NCI-H2227 (cell line): Measurements from ENCODE around the gene TBC1D30.

ENCODE experiments used
- DNase-seq: peaks from one replicate; lab custom pipeline; 2025; ENCODE audit not compliant: unreplicated experiment; lab: John Stamatoyannopoulos, UW

TBC1D30 gene

GRCh38 chr12:64802180-64802775, 22.2 kb upstream of the TBC1D30 start:
- DNase-seq, result peak; percentile 69

GRCh38 chr12:64806173-64806572, 18.3 kb upstream of the TBC1D30 start:
- no peak for DNase-seq

- no peak for DNase-seq
Observed at GRCh38 chr12:64806593-64807460, 17.6 kb upstream of the TBC1D30 start.

- no peak for DNase-seq
Observed at GRCh38 chr12:64808110-64808509, 16.3 kb upstream of the TBC1D30 start.

GRCh38 chr12:64810831-64811230, 13.6 kb upstream of the TBC1D30 start:
- no peak for DNase-seq

- DNase-seq, result no peak
Observed at GRCh38 chr12:64813723-64814122, 10.7 kb upstream of the TBC1D30 start.

GRCh38 chr12:64814432-64814831, 10.0 kb upstream of the TBC1D30 start:
- no peak for DNase-seq

GRCh38 chr12:64819816-64820402, 4.5 kb upstream of the TBC1D30 start:
- DNase-seq, result no peak

GRCh38 chr12:64820593-64820992, 3.9 kb upstream of the TBC1D30 start:
- DNase-seq, result no peak

- no peak for DNase-seq
Observed at GRCh38 chr12:64821116-64821630, 3.3 kb upstream of the TBC1D30 start.

- DNase-seq, result no peak
Observed at GRCh38 chr12:64824130-64824499, 332 bp upstream of the TBC1D30 start.

- peak; percentile 66 for DNase-seq
Observed at GRCh38 chr12:64825143-64826021, 935 bp downstream of the TBC1D30 start.

GRCh38 chr12:64826234-64826633, 1.8 kb downstream of the TBC1D30 start:
- DNase-seq, result peak; percentile 68

GRCh38 chr12:64828713-64829112, 4.3 kb downstream of the TBC1D30 start:
- DNase-seq, result no peak

- DNase-seq, result no peak
Observed at GRCh38 chr12:64833928-64834327, 9.5 kb downstream of the TBC1D30 start.

GRCh38 chr12:64835901-64836300, 11.5 kb downstream of the TBC1D30 start:
- no peak for DNase-seq

- no peak for DNase-seq
Observed at GRCh38 chr12:64836856-64837255, 12.4 kb downstream of the TBC1D30 start.

- DNase-seq, result no peak
Observed at GRCh38 chr12:64837427-64837826, 13.0 kb downstream of the TBC1D30 start.

GRCh38 chr12:64840119-64840518, 15.7 kb downstream of the TBC1D30 start:
- DNase-seq, result no peak

GRCh38 chr12:64840949-64841717, 16.7 kb downstream of the TBC1D30 start:
- no peak for DNase-seq
